ENCODE data around the gene UBE2G2. TPM values are rescaled to one million over a fixed set of nuclear protein-coding genes. Genes with fewer than 3 reads are reported as not detected.

UBE2G2 gene
- total and polyA plus RNA-seq, 2 experiments from 2014 or later: 39.1 to 64.4 TPM

GRCh38 chr21:44804762-44805161 lies 3.1 kb upstream of the UBE2G2 start:
- Histone ChIP-seq H3K4me1 (ENCODE audit: insufficient read depth) (peaks cover 10% of the 10 kb centered on the region; the same call in 1 of the 2 replicates), H3K9me3 (ENCODE audit: low read depth) (no peaks in the 10 kb centered on the region), H3K27me3 (replicated peaks; ENCODE audit: insufficient read depth) (no peaks in the 10 kb centered on the region), H3K9ac (no peak overlapping the region), H3K4me3 (no peak overlapping the region), H2AFZ (no peak overlapping the region), H3K79me2 (ENCODE audit: insufficient read depth) (peaks cover 85% of the 10 kb centered on the region), H3K27ac (no peak overlapping the region), H4K20me1 (ENCODE audit: insufficient read depth) (no peaks in the 10 kb centered on the region; the same call in 1 of the 2 replicates), H3K36me3 (ENCODE audit: low read depth) (peaks cover 22% of the 10 kb centered on the region), H3K4me2 (ENCODE audit: unreplicated experiment) (no peak overlapping the region), H3F3A (ENCODE audit: insufficient read depth) (peaks cover 11% of the 10 kb centered on the region), H3K9me2 (ENCODE audit: insufficient read depth) (no peaks in the 10 kb centered on the region)
- in situ Hi-C loops (cut with MboI): loop anchor here (10.0 kb wide), 1 partner anchor 130 kb away; no protein-coding TSS in a partner anchor
- DNase-seq: no peak
- 88 to 91% methylated on average over 6 of the region's 6 CpGs for WGBS, 2 experiments (ENCODE audit: low coverage in 1 of 2, low lambda C conversion rate in 2 of 2, missing lambda C conversion rate in 2 of 2)
- no peak for TF ChIP-seq EZH2phosphoT487 (IDR thresholded peaks at IDR 0.05; ENCODE audit: insufficient read depth, low read depth)
- no peak for TF ChIP-seq EZH2 (IDR thresholded peaks at IDR 0.05; ENCODE audit: insufficient read depth, poor library complexity, severe bottlenecking)

- in situ Hi-C loops (cut with MboI): loop anchor here (10.0 kb wide), 1 partner anchor 131 kb away; no protein-coding TSS in a partner anchor
- DNase-seq: no peak
- Histone ChIP-seq H3K79me2 (ENCODE audit: insufficient read depth) (peaks cover 85% of the 10 kb centered on the region), H3K27me3 (replicated peaks; ENCODE audit: insufficient read depth) (no peaks in the 10 kb centered on the region), H3K4me3 (no peak overlapping the region), H3K9me2 (ENCODE audit: insufficient read depth) (no peaks in the 10 kb centered on the region), H3F3A (ENCODE audit: insufficient read depth) (peaks cover 11% of the 10 kb centered on the region), H3K9me3 (ENCODE audit: low read depth) (no peaks in the 10 kb centered on the region), H2AFZ (no peak overlapping the region), H3K9ac (no peak overlapping the region), H3K4me1 (ENCODE audit: insufficient read depth) (peaks cover 12% of the 10 kb centered on the region; the same call in 1 of the 2 replicates), H4K20me1 (ENCODE audit: insufficient read depth) (no peaks in the 10 kb centered on the region; the same call in 1 of the 2 replicates), H3K4me2 (ENCODE audit: unreplicated experiment) (no peak overlapping the region), H3K27ac (no peak overlapping the region), H3K36me3 (ENCODE audit: low read depth) (peaks cover 22% of the 10 kb centered on the region)
- TF ChIP-seq EZH2phosphoT487 (IDR thresholded peaks at IDR 0.05; ENCODE audit: insufficient read depth, low read depth) (no peak), EZH2 (IDR thresholded peaks at IDR 0.05; ENCODE audit: insufficient read depth, poor library complexity, severe bottlenecking) (no peak)
- 42 to 44% methylated on average over 3 of the region's 3 CpGs for WGBS, 2 experiments (ENCODE audit: low coverage in 1 of 2, low lambda C conversion rate in 2 of 2, missing lambda C conversion rate in 2 of 2)
Measured at GRCh38 chr21:44803651-44804050, 2.0 kb upstream of the UBE2G2 start.

- peak overlapping the region; percentile 47 for H3K27ac ChIP-seq
- H3F3A ChIP-seq (ENCODE audit: insufficient read depth): peaks cover 11% of the 10 kb centered on the region
- H4K20me1 ChIP-seq (ENCODE audit: insufficient read depth): no peaks in the 10 kb centered on the region; the same call in 1 of the 2 replicates
- H3K27me3 ChIP-seq (replicated peaks; ENCODE audit: insufficient read depth): no peaks in the 10 kb centered on the region
- H3K4me3 ChIP-seq: peak overlapping the region; percentile 97
- no peaks in the 10 kb centered on the region for H3K9me3 ChIP-seq (ENCODE audit: low read depth)
- 25 to 26% methylated on average over 32 of the region's 32 CpGs for WGBS, 2 experiments (ENCODE audit: low coverage in 1 of 2, low lambda C conversion rate in 2 of 2, missing lambda C conversion rate in 2 of 2)
- H3K4me1 ChIP-seq (ENCODE audit: insufficient read depth): peaks cover 12% of the 10 kb centered on the region; the same call in 1 of the 2 replicates
- TF ChIP-seq EZH2phosphoT487 (IDR thresholded peaks at IDR 0.05; ENCODE audit: insufficient read depth, low read depth) (no peak), EZH2 (IDR thresholded peaks at IDR 0.05; ENCODE audit: insufficient read depth, poor library complexity, severe bottlenecking) (no peak)
- H3K4me2 ChIP-seq (ENCODE audit: unreplicated experiment): peak overlapping the region; percentile 97
- in situ Hi-C loops (cut with MboI): loop anchor here (10.0 kb wide), 1 partner anchor 132 kb away; no protein-coding TSS in a partner anchor
- H2AFZ ChIP-seq: peak overlapping the region; percentile 94
- DNase-seq: peak; percentile 52
- peaks cover 19% of the 10 kb centered on the region for H3K36me3 ChIP-seq (ENCODE audit: low read depth)
- peaks cover 88% of the 10 kb centered on the region for H3K79me2 ChIP-seq (ENCODE audit: insufficient read depth)
- no peaks in the 10 kb centered on the region for H3K9me2 ChIP-seq (ENCODE audit: insufficient read depth)
- peak overlapping the region; percentile 80 for H3K9ac ChIP-seq
Measured at GRCh38 chr21:44802396-44803153, 955 bp upstream of the UBE2G2 start.

GRCh38 chr21:44800971-44801467 lies 601 bp downstream of the UBE2G2 start:
- H3K79me2 ChIP-seq (ENCODE audit: insufficient read depth): peaks cover 92% of the 10 kb centered on the region
- H3K9ac ChIP-seq: peak overlapping the region; percentile 80
- peak; percentile 61 for DNase-seq
- H3K9me3 ChIP-seq (ENCODE audit: low read depth): no peaks in the 10 kb centered on the region
- H3K27me3 ChIP-seq (replicated peaks; ENCODE audit: insufficient read depth): no peaks in the 10 kb centered on the region
- peaks cover 12% of the 10 kb centered on the region; the same call in 1 of the 2 replicates for H3K4me1 ChIP-seq (ENCODE audit: insufficient read depth)
- H3K36me3 ChIP-seq (ENCODE audit: low read depth): peaks cover 18% of the 10 kb centered on the region
- H3K9me2 ChIP-seq (ENCODE audit: insufficient read depth): no peaks in the 10 kb centered on the region
- peak overlapping the region; percentile 97 for H3K4me2 ChIP-seq (ENCODE audit: unreplicated experiment)
- in situ Hi-C loops (cut with MboI): loop anchor here (10.0 kb wide), 1 partner anchor 134 kb away; no protein-coding TSS in a partner anchor
- peaks cover 17% of the 10 kb centered on the region for H3F3A ChIP-seq (ENCODE audit: insufficient read depth)
- H2AFZ ChIP-seq: peak overlapping the region; percentile 94
- H3K4me3 ChIP-seq: peak overlapping the region; percentile 97
- H4K20me1 ChIP-seq (ENCODE audit: insufficient read depth): no peaks in the 10 kb centered on the region; the same call in none of the 2 replicates
- TF ChIP-seq EZH2 (IDR thresholded peaks at IDR 0.05; ENCODE audit: insufficient read depth, poor library complexity, severe bottlenecking) (no peak), EZH2phosphoT487 (IDR thresholded peaks at IDR 0.05; ENCODE audit: insufficient read depth, low read depth) (no peak)
- WGBS, 2 experiments (ENCODE audit: low coverage in 1 of 2, low lambda C conversion rate in 2 of 2, missing lambda C conversion rate in 2 of 2): 1 to 2% methylated on average over 17 of the region's 17 CpGs
- peak overlapping the region; percentile 47; the same call in 1 of the 2 replicates for H3K27ac ChIP-seq
